HG03442 (cell line): ENCODE results near the gene TALDO1.

Experiments
- ATAC-seq: cut with Tn5 transposase; IDR thresholded peaks from one replicate; pipeline ENCODE4 v1.9.1; 2021; ENCODE audit warnings: mild to moderate bottlenecking, moderate library complexity; ENCODE audit not compliant: unreplicated experiment

Gene TALDO1

GRCh38 chr11:766936-767210, 19.6 kb downstream of the TALDO1 start:
- no peak for ATAC-seq

- ATAC-seq = no peak
These were observed 20.0 kb downstream of the TALDO1 start for GRCh38 chr11:767238-767637.

GRCh38 chr11:769887-770641, 22.8 kb downstream of the TALDO1 start:
- ATAC-seq = no peak

- no peak for ATAC-seq
These were observed 23.7 kb downstream of the TALDO1 start for GRCh38 chr11:770642-771616.

GRCh38 chr11:771617-772204, 24.4 kb downstream of the TALDO1 start:
- no peak for ATAC-seq

GRCh38 chr11:772429-773390, 25.4 kb downstream of the TALDO1 start:
- ATAC-seq = no peak

- no peak for ATAC-seq
These were observed 26.2 kb downstream of the TALDO1 start for GRCh38 chr11:773425-773824.

- ATAC-seq = no peak
These were observed 26.6 kb downstream of the TALDO1 start for GRCh38 chr11:773830-774229.

GRCh38 chr11:774873-775592, 27.8 kb downstream of the TALDO1 start:
- ATAC-seq = no peak

GRCh38 chr11:776263-776560, 28.9 kb downstream of the TALDO1 start:
- no peak for ATAC-seq

GRCh38 chr11:776561-777287, 29.5 kb downstream of the TALDO1 start:
- peak; percentile 12 for ATAC-seq

GRCh38 chr11:777288-778255, 30.3 kb downstream of the TALDO1 start, which contains the start of gene GATD1:
TSS of gene GATD1 (minus strand) at chr11:777487. CDS start at chr11:777462, 25 bp downstream.
- ATAC-seq = peak; percentile 80

- no peak for ATAC-seq
These were observed 32.0 kb downstream of the TALDO1 start for GRCh38 chr11:778976-779954.

GRCh38 chr11:779955-780532, 32.8 kb downstream of the TALDO1 start:
- ATAC-seq = no peak

- no peak for ATAC-seq
These were observed 35.3 kb downstream of the TALDO1 start for GRCh38 chr11:782264-783174.

GRCh38 chr11:783581-784015, 36.3 kb downstream of the TALDO1 start:
- ATAC-seq = no peak
